GM12864 (cell line): ENCODE measurements around the gene NMT1.

Experiments used
- DNase-seq: peaks from one replicate; pipeline ENCODE4 v3.0.0-alpha.2; 2011; ENCODE audit warnings: low read depth
- H3K4me3 ChIP-seq: 2 replicates; pipeline ENCODE4 v1.5.1; 2011; ENCODE audit warnings: mild to moderate bottlenecking, low read depth, low read length, control low read depth
- TF ChIP-seq, protein P1 (sequence below): IDR thresholded peaks from 2 replicates; pipeline ENCODE4 v1.5.1; 2011; ENCODE audit warnings: low read depth, mild to moderate bottlenecking, moderate library complexity, low read length, control low read depth, inconsistent platforms; ENCODE audit errors: missing control alignments

The NMT1 gene

DNA sequence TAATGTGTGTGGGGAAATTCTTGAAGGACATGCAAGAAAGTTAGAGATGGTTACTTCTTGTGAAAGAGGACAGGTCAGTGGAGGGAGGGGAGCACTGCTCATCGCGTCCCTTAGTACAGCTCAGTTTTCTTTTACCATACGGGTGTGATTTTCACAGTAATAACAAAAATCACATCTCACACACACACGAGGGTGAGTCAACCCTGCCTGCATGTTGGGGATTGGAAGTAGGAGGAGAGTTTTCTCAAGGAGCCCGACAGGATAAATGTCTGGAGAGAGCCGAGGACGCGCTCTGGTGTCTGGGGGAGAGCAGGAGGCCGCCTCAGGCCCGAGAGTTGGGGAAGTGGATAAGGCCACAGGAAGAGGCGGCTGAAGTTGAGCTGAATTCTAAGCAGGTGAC lies 54.8 kb downstream of the NMT1 start:
- no peak overlapping the region for H3K4me3 ChIP-seq
- TF ChIP-seq, protein P1, sequence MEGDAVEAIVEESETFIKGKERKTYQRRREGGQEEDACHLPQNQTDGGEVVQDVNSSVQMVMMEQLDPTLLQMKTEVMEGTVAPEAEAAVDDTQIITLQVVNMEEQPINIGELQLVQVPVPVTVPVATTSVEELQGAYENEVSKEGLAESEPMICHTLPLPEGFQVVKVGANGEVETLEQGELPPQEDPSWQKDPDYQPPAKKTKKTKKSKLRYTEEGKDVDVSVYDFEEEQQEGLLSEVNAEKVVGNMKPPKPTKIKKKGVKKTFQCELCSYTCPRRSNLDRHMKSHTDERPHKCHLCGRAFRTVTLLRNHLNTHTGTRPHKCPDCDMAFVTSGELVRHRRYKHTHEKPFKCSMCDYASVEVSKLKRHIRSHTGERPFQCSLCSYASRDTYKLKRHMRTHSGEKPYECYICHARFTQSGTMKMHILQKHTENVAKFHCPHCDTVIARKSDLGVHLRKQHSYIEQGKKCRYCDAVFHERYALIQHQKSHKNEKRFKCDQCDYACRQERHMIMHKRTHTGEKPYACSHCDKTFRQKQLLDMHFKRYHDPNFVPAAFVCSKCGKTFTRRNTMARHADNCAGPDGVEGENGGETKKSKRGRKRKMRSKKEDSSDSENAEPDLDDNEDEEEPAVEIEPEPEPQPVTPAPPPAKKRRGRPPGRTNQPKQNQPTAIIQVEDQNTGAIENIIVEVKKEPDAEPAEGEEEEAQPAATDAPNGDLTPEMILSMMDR, result no peak
- DNase-seq, result no peak

DNA sequence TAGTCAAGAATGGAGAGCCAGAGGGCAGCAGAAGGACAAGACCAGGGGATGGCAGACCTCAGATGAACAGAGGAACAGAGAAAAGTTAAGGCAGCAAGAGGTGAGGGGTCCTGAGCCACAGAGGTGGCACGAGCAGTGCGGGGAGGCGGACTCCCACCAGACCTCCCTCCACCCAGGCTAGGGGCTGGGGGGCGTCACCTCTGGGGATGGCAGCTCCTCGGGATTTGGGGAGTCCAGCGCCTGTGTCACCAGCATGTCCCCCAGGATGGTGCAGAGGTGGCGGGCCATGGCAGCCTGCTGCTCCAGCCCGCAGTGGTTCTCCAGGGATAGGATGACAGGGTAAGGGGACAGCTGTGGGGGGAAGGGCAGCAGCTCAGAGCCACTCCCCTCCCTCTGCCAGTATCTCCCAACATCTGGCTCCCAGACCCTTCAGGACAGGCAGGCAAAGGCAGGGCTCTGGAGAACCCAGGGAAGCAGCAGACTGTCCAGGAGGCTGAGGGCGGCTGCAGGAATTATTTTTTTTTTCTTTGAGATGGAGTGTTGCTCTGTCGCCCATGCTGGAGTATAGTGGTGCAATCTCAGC lies 55.4 kb downstream of the NMT1 start:
- no peak overlapping the region for H3K4me3 ChIP-seq
- no peak for DNase-seq
- TF ChIP-seq, protein P1, result no peak

DNA sequence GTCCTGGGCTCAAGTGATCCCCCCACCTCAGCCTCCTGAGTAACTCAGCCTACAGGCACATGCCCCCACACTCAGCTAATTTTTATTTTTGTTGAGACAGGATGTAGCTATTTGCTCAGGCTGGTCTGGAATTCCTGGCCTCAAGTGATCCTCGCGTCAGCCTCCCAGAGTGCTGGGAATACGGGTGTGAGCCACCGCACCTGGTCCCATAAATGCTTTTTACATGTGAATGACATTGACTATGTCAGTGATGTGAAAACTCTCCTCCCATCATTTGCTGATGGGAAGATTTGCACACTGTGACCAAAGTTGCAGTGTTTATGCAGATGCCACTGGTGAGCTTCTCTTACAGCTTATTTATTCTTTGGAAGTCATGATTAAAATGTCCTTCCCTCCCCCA lies 56.2 kb downstream of the NMT1 start:
- DNase-seq, result no peak
- TF ChIP-seq, protein P1, result no peak

DNA sequence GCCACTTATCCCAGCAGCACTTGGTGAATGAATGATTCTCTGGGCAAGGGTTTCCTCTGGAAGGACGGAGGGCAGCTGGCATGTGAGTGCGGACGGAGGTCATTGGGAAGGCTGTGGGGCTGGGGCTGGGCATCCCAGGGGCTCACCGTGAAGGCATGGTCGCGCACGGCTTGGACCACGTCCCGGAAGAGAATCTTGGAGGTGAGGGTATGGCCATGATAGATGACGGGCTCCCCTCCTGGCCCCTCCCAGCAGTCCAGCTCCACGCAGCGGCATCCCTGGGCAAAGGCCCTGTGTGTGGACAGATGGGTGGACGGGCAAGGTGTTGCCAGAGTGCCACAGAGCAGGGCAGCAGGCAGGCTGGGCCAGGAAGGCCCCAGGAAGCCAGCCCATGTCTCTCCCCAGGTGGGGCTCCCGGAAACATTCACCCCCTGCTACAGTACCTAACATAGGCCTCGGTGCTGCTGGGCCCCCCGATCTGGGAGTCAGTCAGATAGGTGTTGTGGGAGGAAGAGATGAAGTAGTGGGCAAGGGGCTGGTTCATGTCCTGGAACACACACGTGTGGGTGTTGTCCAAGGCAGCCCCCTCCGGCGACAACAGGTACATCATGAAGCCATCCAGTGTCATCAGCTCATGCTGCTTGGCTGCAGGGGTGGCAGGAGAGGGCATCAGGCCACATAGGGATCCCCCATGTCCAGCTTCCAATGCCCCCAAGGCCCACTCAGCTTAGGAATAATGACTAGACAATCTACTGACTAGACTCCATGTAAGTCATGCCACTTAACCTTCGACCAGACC lies 56.9 kb downstream of the NMT1 start:
- H3K4me3 ChIP-seq, result no peak overlapping the region
- no peak for DNase-seq
- TF ChIP-seq, protein P1, result no peak

More for the DNA sequence above, 56.2 kb downstream of the NMT1 start:
- H3K4me3 ChIP-seq, result no peak overlapping the region

DNA sequence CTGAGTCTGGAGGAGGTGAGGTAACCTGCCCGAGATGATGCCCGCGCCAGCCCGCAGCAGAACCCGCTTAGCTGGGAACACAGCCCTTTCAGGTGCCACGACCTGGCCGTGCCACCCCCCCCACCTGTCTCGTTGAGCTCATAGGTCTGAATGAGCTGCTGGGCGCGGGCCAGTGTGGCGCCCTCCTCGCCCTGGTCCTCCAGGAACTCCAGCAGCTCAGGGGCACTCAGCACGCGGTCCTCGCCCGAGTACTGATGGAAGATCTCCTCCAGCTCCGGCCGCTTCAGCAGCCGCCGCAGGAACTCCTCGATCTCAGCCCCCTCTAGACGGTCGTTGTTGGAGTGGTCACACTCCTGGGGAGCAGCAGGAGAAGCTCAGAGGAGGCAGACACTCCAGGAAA lies 57.6 kb downstream of the NMT1 start:
- TF ChIP-seq, protein P1, result no peak
- no peak for DNase-seq
- H3K4me3 ChIP-seq, result no peak overlapping the region

DNA sequence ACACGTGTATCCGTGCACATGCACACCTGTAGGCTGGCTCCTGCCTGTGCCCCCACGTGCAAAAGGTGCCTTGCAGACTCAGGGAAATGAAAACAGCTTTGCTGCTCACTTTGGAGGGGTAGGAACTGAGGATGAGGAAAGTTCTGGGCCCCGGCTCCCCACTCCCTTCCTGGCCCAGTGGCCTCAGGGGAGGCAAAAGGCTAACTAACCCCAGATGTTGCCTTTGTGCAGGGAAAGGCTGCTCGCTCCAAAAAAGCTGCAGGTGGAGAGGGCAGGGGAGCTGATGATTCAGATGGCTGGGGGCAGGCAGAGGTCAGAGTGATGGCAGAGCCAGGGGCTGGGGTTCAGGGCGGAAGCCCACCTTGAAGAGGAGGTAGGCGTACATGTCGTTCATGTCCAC lies 58.8 kb downstream of the NMT1 start:
- no peak for DNase-seq
- no peak overlapping the region for H3K4me3 ChIP-seq
- TF ChIP-seq, protein P1, result no peak
